HCT116 (cell line): ENCODE measurements around the gene IGFBP4. TPM values are rescaled to one million over a fixed set of nuclear protein-coding genes. Genes with fewer than 3 reads are reported as not detected.

Experiments used
- ATAC-seq: fragments of 200-7000 bp; cut with Tn5 transposase; 2 replicates; pipeline ENCODE4 v1.9.1; 2020; ENCODE audit warnings: mild to moderate bottlenecking, moderate library complexity
- BruUV-seq: library from RNA; stranded (reverse); fragments of 400-500 nt; replicated peaks from 2 replicates; lab custom pipeline; 2021; lab: Mats Ljungman, UMichigan
- CTCF ChIA-PET: fragments of 300-600 bp; sonication (Branson Sonifier 250); formaldehyde crosslinking; loops from one replicate; lab custom pipeline; 2021; ENCODE audit warnings: antibody characterized with exemption; lab: Charles Lee
- POLR2A ChIA-PET: fragments of 300-600, 350-600 bp; sonication (Branson Sonifier 250); formaldehyde crosslinking; loops from one replicate; lab custom pipeline; 2021; ENCODE audit warnings: antibody characterized with exemption; lab: Charles Lee
- RAD21 ChIA-PET, 2 experiments: fragments of 300-600 bp; sonication (Branson Sonifier 250); formaldehyde crosslinking; loops; one replicate each; lab custom pipeline; 2023; ENCODE audit warnings: low total read pairs in 2 of 2; ENCODE audit not compliant: uncharacterized antibody in 2 of 2, unreplicated experiment in 2 of 2, low non-redundant PET in 1 of 2; lab: Charles Lee
- DNase-seq: peaks from one replicate; pipeline ENCODE4 v3.0.0-alpha.2; 2010; ENCODE audit warnings: low read depth, low spot score
- H2AFZ ChIP-seq: fragments of 200-600 bp; shearing (Covaris generic), sonication (generic); 2 replicates; pipeline ENCODE4 v1.6.1; 2017; ENCODE audit warnings: low read depth, mixed run types, mixed read lengths, antibody characterized with exemption, low read length; ENCODE audit not compliant: poor library complexity, severe bottlenecking
- H3K27ac ChIP-seq: 2 replicates; pipeline ENCODE4 v1.5.1; 2012; ENCODE audit warnings: low read depth, low read length
- H3K27me3 ChIP-seq: fragments of 200-600 bp; sonication (generic); 2 replicates; pipeline ENCODE4 v1.6.1; 2016; ENCODE audit warnings: mixed run types, low read length, mixed read lengths; ENCODE audit not compliant: insufficient read depth
- H3K36me3 ChIP-seq, 2 experiments: fragments of 200-500 bp in 1 of 2; fragments of 200-600 bp in 1 of 2; sonication (Bioruptor generic) in 1 of 2; sonication (generic) in 1 of 2; 2 replicates each; pipeline versions ENCODE4 v1.5.1 to v1.6.1; 2014 to 2016; ENCODE audit warnings: low read length in 2 of 2, inconsistent platforms in 1 of 2, mixed read lengths in 1 of 2, mixed run types in 1 of 2; ENCODE audit not compliant: insufficient read depth in 2 of 2, control insufficient read depth in 1 of 2
- H3K4me1 ChIP-seq, 2 experiments: fragments of 200-600 bp in 1 of 2; sonication (generic) in 1 of 2; 2 replicates each; pipeline versions ENCODE4 v1.5.1 to v1.6.1; 2012 to 2017; ENCODE audit warnings: low read length in 2 of 2, inconsistent platforms in 1 of 2, mild to moderate bottlenecking in 1 of 2, mixed read lengths in 1 of 2, mixed run types in 1 of 2, moderate library complexity in 1 of 2; ENCODE audit not compliant: insufficient read depth in 2 of 2, control insufficient read depth in 1 of 2
- H3K4me2 ChIP-seq: fragments of 200-600 bp; sonication (generic); 2 replicates; pipeline ENCODE4 v1.6.1; 2017; ENCODE audit warnings: mixed run types, low read length, mixed read lengths
- H3K4me3 ChIP-seq, 2 experiments: fragments of 200-600 bp in 1 of 2; sonication (generic) in 1 of 2; replicated peaks in 1 of 2; 2 replicates each; pipeline ENCODE4 v1.5.1; 2011 to 2016; ENCODE audit warnings: low read length in 2 of 2, control low read depth in 1 of 2, low read depth in 1 of 2, mild to moderate bottlenecking in 1 of 2, mixed read lengths in 1 of 2, mixed run types in 1 of 2
- H3K79me2 ChIP-seq: fragments of 200-600 bp; sonication (generic); 2 replicates; pipeline ENCODE4 v1.6.1; 2017; ENCODE audit warnings: mild to moderate bottlenecking, mixed run types, low read length, moderate library complexity, mixed read lengths; ENCODE audit not compliant: insufficient read depth
- H3K9ac ChIP-seq: fragments of 200-600 bp; sonication (generic); 2 replicates; pipeline ENCODE4 v1.6.1; 2016; ENCODE audit warnings: low read length, mixed read lengths
- H3K9me2 ChIP-seq: fragments of 200-600 bp; sonication (generic), shearing (Covaris generic); 2 replicates; pipeline ENCODE4 v1.6.1; 2017; ENCODE audit warnings: mixed run types, mild to moderate bottlenecking, moderate library complexity; ENCODE audit not compliant: insufficient read depth
- H3K9me3 ChIP-seq, 2 experiments: fragments of 200-500 bp in 1 of 2; fragments of 200-600 bp in 1 of 2; sonication (Bioruptor generic) in 1 of 2; sonication (generic) in 1 of 2; 2 replicates each; pipeline ENCODE4 v1.6.1; 2014 to 2017; ENCODE audit warnings: low read length in 2 of 2, mixed read lengths in 2 of 2, inconsistent platforms in 1 of 2, low read depth in 1 of 2, mild to moderate bottlenecking in 1 of 2, mixed run types in 1 of 2, moderate library complexity in 1 of 2; ENCODE audit not compliant: control insufficient read depth in 1 of 2, insufficient read depth in 1 of 2
- H4K20me1 ChIP-seq: fragments of 200-600 bp; sonication (generic), shearing (Covaris generic); 2 replicates; pipeline ENCODE4 v1.6.1; 2017; ENCODE audit warnings: mixed run types, mild to moderate bottlenecking, moderate library complexity; ENCODE audit not compliant: insufficient read depth
- ATF3 ChIP-seq: IDR thresholded peaks from 2 replicates; pipeline ENCODE4 v1.6.1; 2012
- EZH2 ChIP-seq: fragments of 200-600 bp; sonication (generic); IDR thresholded peaks from 2 replicates; pipeline ENCODE4 v1.6.1; 2017; ENCODE audit warnings: antibody characterized with exemption, mixed run types
- EZH2phosphoT487 ChIP-seq: fragments of 200-600 bp; IDR thresholded peaks from 2 replicates; pipeline ENCODE4 v1.6.1; 2018; ENCODE audit warnings: antibody characterized with exemption, borderline replicate concordance
- FOSL1 ChIP-seq: IDR thresholded peaks from 2 replicates; pipeline ENCODE4 v1.6.1; 2012; ENCODE audit warnings: low read depth
- JUND ChIP-seq: IDR thresholded peaks from 2 replicates; pipeline ENCODE4 v1.6.1; 2012
- POLR2A ChIP-seq: IDR thresholded peaks from 2 replicates; pipeline ENCODE4 v1.7.0; 2011; ENCODE audit warnings: borderline replicate concordance; ENCODE audit not compliant: insufficient read depth, insufficient read length; ENCODE audit errors: extremely low read depth
- POLR2AphosphoS5 ChIP-seq: IDR thresholded peaks from 2 replicates; pipeline ENCODE4 v1.6.1; 2011; ENCODE audit warnings: mild to moderate bottlenecking, low read depth, low read length, moderate library complexity
- SIN3A ChIP-seq: IDR thresholded peaks from 2 replicates; pipeline ENCODE4 v1.6.1; 2012; ENCODE audit warnings: low read depth
- SRF ChIP-seq: IDR thresholded peaks from 2 replicates; pipeline ENCODE4 v1.6.1; 2012; ENCODE audit warnings: low read depth
- YY1 ChIP-seq: IDR thresholded peaks from 2 replicates; pipeline ENCODE4 v1.6.1; 2011; ENCODE audit warnings: low read length, low read depth, moderate library complexity, mild to moderate bottlenecking; ENCODE audit not compliant: insufficient replicate concordance; ENCODE audit errors: extremely low read depth
- ZNF274 ChIP-seq: fragments of 200-500 bp; sonication (Bioruptor generic); IDR thresholded peaks from 2 replicates; pipeline ENCODE4 v1.6.1; 2014; ENCODE audit warnings: mild to moderate bottlenecking, low read depth, low read length, inconsistent platforms
- intact Hi-C: fragments of 100-400 bp; cut with micrococcal nuclease; formaldehyde crosslinking; loops from 2 replicates; pipeline ENCODE4 v1.10.0; 2022
- total RNA-seq: library from RNA; stranded (reverse); gene quantifications from one replicate; pipeline ENCODE4 v1.2.1, GENCODE V29; 2021; ENCODE audit not compliant: unreplicated experiment

IGFBP4 gene
- total RNA-seq, 1 experiment from 2014 or later, result 2.0 TPM

GRCh38 chr17:40491486-40491885, 48.2 kb downstream of the IGFBP4 start:
- Histone ChIP-seq H3K4me2 (no peak overlapping the region), H3K27me3 (no peaks in the 10 kb centered on the region), H3K4me1 (peaks cover 21 to 50% of the 10 kb centered on the region in 2 experiments), H3K27ac (no peak overlapping the region), H2AFZ (no peak overlapping the region), H3K79me2 (peaks cover 18% of the 10 kb centered on the region; the same call in 1 of the 2 replicates), H3K9ac (no peak overlapping the region), H3K9me3 (no peaks in the 10 kb centered on the region), H3K36me3 (peaks cover 22 to 37% of the 10 kb centered on the region in 2 experiments), H3K9me2 (no peaks in the 10 kb centered on the region), H4K20me1 (no peaks in the 10 kb centered on the region), H3K4me3 (no peak overlapping the region)
- BruUV-seq, result no TSS peak
- DNase-seq, result no peak
- intact Hi-C loops, result no loop called here
- ChIA-PET CTCF (no interaction called here), RAD21 (no interaction called here), POLR2A (no interaction called here)
- no peak for TF ChIP-seq SRF
- no peak for TF ChIP-seq ZNF274
- no peak for TF ChIP-seq YY1
- no peak for TF ChIP-seq SIN3A
- TF ChIP-seq EZH2, result no peak
- no peak for TF ChIP-seq JUND
- TF ChIP-seq ATF3, result no peak
- no peak for TF ChIP-seq POLR2AphosphoS5
- no peak for TF ChIP-seq EZH2phosphoT487
- no peak for ATAC-seq

- Histone ChIP-seq H3K9ac (no peak overlapping the region), H3K4me2 (no peak overlapping the region), H3K4me1 (peaks cover 15 to 43% of the 10 kb centered on the region in 2 experiments; a peak in 3 of 4 replicates), H3K9me3 (no peaks in the 10 kb centered on the region), H2AFZ (no peak overlapping the region), H3K27ac (no peak overlapping the region), H4K20me1 (no peaks in the 10 kb centered on the region), H3K79me2 (peaks cover 36% of the 10 kb centered on the region), H3K27me3 (no peaks in the 10 kb centered on the region), H3K4me3 (no peak overlapping the region), H3K36me3 (peaks cover 25 to 33% of the 10 kb centered on the region in 2 experiments), H3K9me2 (no peaks in the 10 kb centered on the region)
- POLR2A ChIA-PET, result interaction anchor here (2.0 kb wide), 1 partner anchor 8 kb away, joined by 7 read pairs; the partner anchor contains the start of gene TNS4
- intact Hi-C loops, result no loop called here
- RAD21 ChIA-PET, result no interaction called here
- ATAC-seq, result no peak
- BruUV-seq, result no TSS peak
- DNase-seq, result no peak
- CTCF ChIA-PET, result interaction anchor here (1.2 to 1.6 kb wide), 2 partner anchors 18 to 76 kb away, joined by 4 to 6 read pairs; partner anchors contain the start of gene TOP2A
- TF ChIP-seq FOSL1 (no peak), EZH2phosphoT487 (no peak), JUND (no peak), ATF3 (no peak), POLR2A (no peak)
Measured at GRCh38 chr17:40493697-40494096, 50.4 kb downstream of the IGFBP4 start.
